Stimulated activated naive CD4-positive, alpha-beta T cell treated with Interleukin-2 at 50 U/mL for 16 hours (primary cell): ENCODE data around the gene HRK.

ENCODE experiments used
- DNase-seq: peaks from one replicate; lab custom pipeline; 2025; lab: John Stamatoyannopoulos, UW

The HRK gene

GRCh38 chr12:116898669-116899068 lies 17.4 kb upstream of the HRK start:
- no peak for DNase-seq

GRCh38 chr12:116897476-116897875 lies 16.2 kb upstream of the HRK start:
- DNase-seq, result no peak

GRCh38 chr12:116896411-116896924 lies 15.2 kb upstream of the HRK start:
- DNase-seq, result no peak

- no peak for DNase-seq
These were observed 13.7 kb upstream of the HRK start for GRCh38 chr12:116894913-116895312.

- DNase-seq, result no peak
These were observed 11.3 kb upstream of the HRK start for GRCh38 chr12:116892349-116893140.

GRCh38 chr12:116891019-116891418 lies 9.8 kb upstream of the HRK start:
- no peak for DNase-seq

GRCh38 chr12:116890330-116890729 lies 9.1 kb upstream of the HRK start:
- no peak for DNase-seq

- DNase-seq, result no peak
These were observed 6.7 kb upstream of the HRK start for GRCh38 chr12:116887897-116888296.

GRCh38 chr12:116887244-116887643 lies 6.0 kb upstream of the HRK start:
- DNase-seq, result no peak

GRCh38 chr12:116885491-116885890 lies 4.2 kb upstream of the HRK start:
- no peak for DNase-seq

GRCh38 chr12:116884871-116885270 lies 3.6 kb upstream of the HRK start:
- no peak for DNase-seq

- DNase-seq, result no peak
These were observed 1.5 kb upstream of the HRK start for GRCh38 chr12:116882742-116883141.

GRCh38 chr12:116881877-116882507 lies 751 bp upstream of the HRK start:
- DNase-seq, result no peak

- no peak for DNase-seq
These were observed 370 bp downstream of the HRK start for GRCh38 chr12:116880817-116881324.

GRCh38 chr12:116880213-116880816 lies 926 bp downstream of the HRK start:
- no peak for DNase-seq

- DNase-seq, result no peak
These were observed 1.6 kb downstream of the HRK start for GRCh38 chr12:116879509-116880212.

GRCh38 chr12:116878567-116879508 lies 2.4 kb downstream of the HRK start:
- DNase-seq, result no peak

- no peak for DNase-seq
These were observed 4.9 kb downstream of the HRK start for GRCh38 chr12:116876151-116876869.

GRCh38 chr12:116874324-116874995 lies 6.8 kb downstream of the HRK start:
- DNase-seq, result no peak

- DNase-seq, result no peak
These were observed 10.9 kb downstream of the HRK start for GRCh38 chr12:116870306-116870705.
